ENCODE results near the gene HEG1.

HEG1 gene

DNA sequence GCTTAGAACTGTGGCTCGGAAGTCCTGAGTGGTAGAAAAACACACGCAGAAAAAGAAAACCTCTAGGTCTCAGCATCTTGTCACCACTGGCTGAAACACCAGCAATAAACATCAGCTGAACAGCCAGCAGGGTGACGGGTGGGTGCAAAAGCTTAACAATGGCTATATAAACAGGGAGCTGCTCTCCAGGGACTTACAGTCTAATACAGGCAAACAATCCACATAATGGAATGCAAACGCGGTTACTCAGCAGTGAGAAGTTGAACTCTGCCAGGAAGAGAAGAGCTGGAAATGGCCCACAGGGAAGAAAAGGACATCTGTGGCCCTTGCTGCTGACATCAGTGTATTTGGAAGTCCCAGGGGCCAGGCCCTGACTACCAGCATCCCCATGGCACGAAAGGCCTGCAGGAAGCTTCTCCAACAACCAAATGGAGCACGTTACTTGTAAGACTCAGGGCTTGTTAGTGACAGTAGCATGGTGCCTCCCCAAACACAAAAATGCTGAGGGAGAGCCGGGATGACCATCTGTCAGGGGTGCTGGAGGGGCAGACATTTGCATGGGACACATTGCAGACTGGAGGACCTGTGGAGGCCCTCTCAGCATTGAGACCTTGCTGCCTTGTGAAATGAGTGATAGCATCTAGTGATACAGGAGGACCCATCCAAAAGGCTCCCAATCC is 3.0 kb downstream of the HEG1 start:
- Histone ChIP-seq H3K27ac (no peak overlapping the region), H3K4me1 (ENCODE audit: control insufficient read depth in 1 of 2, insufficient read depth in 1 of 2, low read depth in 1 of 2, low read length in 1 of 2) (peaks cover 17 to 20% of the 10 kb centered on the region in 2 experiments), H3K36me3 (no peaks in the 10 kb centered on the region), H3K27me3 (peaks cover 84% of the 10 kb centered on the region), H3K4me3 (ENCODE audit: low read depth in 1 of 2, low read length in 1 of 2) (no peak overlapping the region), H3K9me3 (no peaks in the 10 kb centered on the region)
- TF ChIP-seq, protein P1, sequence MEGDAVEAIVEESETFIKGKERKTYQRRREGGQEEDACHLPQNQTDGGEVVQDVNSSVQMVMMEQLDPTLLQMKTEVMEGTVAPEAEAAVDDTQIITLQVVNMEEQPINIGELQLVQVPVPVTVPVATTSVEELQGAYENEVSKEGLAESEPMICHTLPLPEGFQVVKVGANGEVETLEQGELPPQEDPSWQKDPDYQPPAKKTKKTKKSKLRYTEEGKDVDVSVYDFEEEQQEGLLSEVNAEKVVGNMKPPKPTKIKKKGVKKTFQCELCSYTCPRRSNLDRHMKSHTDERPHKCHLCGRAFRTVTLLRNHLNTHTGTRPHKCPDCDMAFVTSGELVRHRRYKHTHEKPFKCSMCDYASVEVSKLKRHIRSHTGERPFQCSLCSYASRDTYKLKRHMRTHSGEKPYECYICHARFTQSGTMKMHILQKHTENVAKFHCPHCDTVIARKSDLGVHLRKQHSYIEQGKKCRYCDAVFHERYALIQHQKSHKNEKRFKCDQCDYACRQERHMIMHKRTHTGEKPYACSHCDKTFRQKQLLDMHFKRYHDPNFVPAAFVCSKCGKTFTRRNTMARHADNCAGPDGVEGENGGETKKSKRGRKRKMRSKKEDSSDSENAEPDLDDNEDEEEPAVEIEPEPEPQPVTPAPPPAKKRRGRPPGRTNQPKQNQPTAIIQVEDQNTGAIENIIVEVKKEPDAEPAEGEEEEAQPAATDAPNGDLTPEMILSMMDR (IDR thresholded peaks at IDR 0.05), result no peak

- Histone ChIP-seq H3K27ac (no peak overlapping the region), H3K27me3 (peaks cover 76% of the 10 kb centered on the region), H3K4me1 (ENCODE audit: control insufficient read depth in 1 of 2, insufficient read depth in 1 of 2, low read depth in 1 of 2, low read length in 1 of 2) (peaks cover 17 to 20% of the 10 kb centered on the region in 2 experiments), H3K36me3 (no peaks in the 10 kb centered on the region), H3K4me3 (ENCODE audit: low read depth in 1 of 2, low read length in 1 of 2) (no peak overlapping the region), H3K9me3 (no peaks in the 10 kb centered on the region)
- TF ChIP-seq, protein P1 (IDR thresholded peaks at IDR 0.05), result no peak
Measured at GRCh38 chr3:125051715-125052581, 3.8 kb downstream of the HEG1 start.

- Histone ChIP-seq H3K9me3 (no peaks in the 10 kb centered on the region), H3K4me1 (ENCODE audit: control insufficient read depth in 1 of 2, insufficient read depth in 1 of 2, low read depth in 1 of 2, low read length in 1 of 2) (peaks cover 13 to 14% of the 10 kb centered on the region in 2 experiments), H3K27ac (no peak overlapping the region), H3K36me3 (no peaks in the 10 kb centered on the region), H3K4me3 (ENCODE audit: low read depth in 1 of 2, low read length in 1 of 2) (no peak overlapping the region), H3K27me3 (peaks cover 68% of the 10 kb centered on the region)
- TF ChIP-seq, protein P1 (IDR thresholded peaks at IDR 0.05), result no peak
Measured at GRCh38 chr3:125051205-125051604, 4.6 kb downstream of the HEG1 start.

- Histone ChIP-seq H3K36me3 (no peaks in the 10 kb centered on the region), H3K27me3 (peaks cover 63% of the 10 kb centered on the region), H3K9me3 (no peaks in the 10 kb centered on the region), H3K4me3 (ENCODE audit: low read depth in 1 of 2, low read length in 1 of 2) (no peak overlapping the region), H3K4me1 (ENCODE audit: control insufficient read depth in 1 of 2, insufficient read depth in 1 of 2, low read depth in 1 of 2, low read length in 1 of 2) (peaks cover 10% of the 10 kb centered on the region in 2 experiments), H3K27ac (no peak overlapping the region)
- TF ChIP-seq, protein P1 (IDR thresholded peaks at IDR 0.05), result no peak
Measured at GRCh38 chr3:125050488-125051090, 5.2 kb downstream of the HEG1 start.

DNA sequence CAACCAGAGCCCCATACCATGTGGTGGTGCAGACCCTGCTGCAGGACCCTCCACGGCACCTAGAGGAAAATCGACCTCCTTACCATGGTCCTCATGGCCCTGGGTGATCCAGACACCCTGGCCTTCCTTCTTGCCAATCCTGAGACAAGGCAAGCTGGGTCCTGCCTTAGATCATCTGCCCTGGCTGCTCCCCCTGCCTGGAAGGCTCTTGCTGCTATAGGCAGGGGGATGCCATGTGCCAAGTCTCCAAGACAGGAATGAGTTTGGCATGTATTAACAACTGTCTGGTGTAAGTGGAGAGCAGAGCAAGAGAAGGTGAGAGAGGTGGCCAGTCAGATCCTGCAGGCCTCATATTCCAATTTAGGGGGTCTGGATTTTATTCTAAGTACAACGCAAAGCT is 7.5 kb downstream of the HEG1 start:
- no peak overlapping the region for H3K4me3 ChIP-seq (ENCODE audit: low read depth in 1 of 2, low read length in 1 of 2)
- no peaks in the 10 kb centered on the region for H3K4me1 ChIP-seq (ENCODE audit: control insufficient read depth in 1 of 2, insufficient read depth in 1 of 2, low read depth in 1 of 2, low read length in 1 of 2)
- H3K36me3 ChIP-seq, result no peaks in the 10 kb centered on the region
- peaks cover 41% of the 10 kb centered on the region for H3K27me3 ChIP-seq
- no peaks in the 10 kb centered on the region for H3K9me3 ChIP-seq
- H3K27ac ChIP-seq, result no peak overlapping the region
- TF ChIP-seq, protein P1 (IDR thresholded peaks at IDR 0.05), result no peak
